ENCODE data around the gene MTTP.

Gene MTTP

GRCh38 chr4:99593781-99594641 lies 19.4 kb downstream of the MTTP start:
- no peak for DNase-seq

GRCh38 chr4:99594818-99595217 lies 20.2 kb downstream of the MTTP start:
- no peak for DNase-seq

GRCh38 chr4:99606716-99607115 lies 32.1 kb downstream of the MTTP start:
- no peak for DNase-seq

GRCh38 chr4:99608417-99608816 lies 33.8 kb downstream of the MTTP start:
- DNase-seq: no peak

- DNase-seq: no peak
Measured at GRCh38 chr4:99610605-99611175, 36.1 kb downstream of the MTTP start.

GRCh38 chr4:99612281-99612680 lies 37.7 kb downstream of the MTTP start:
- DNase-seq: no peak

- no peak for DNase-seq
Measured at GRCh38 chr4:99612704-99613103, 38.1 kb downstream of the MTTP start.

GRCh38 chr4:99614491-99614890 lies 39.9 kb downstream of the MTTP start:
- DNase-seq: no peak

GRCh38 chr4:99615170-99615820 lies 40.7 kb downstream of the MTTP start:
- no peak for DNase-seq

- no peak for DNase-seq
Measured at GRCh38 chr4:99617374-99617773, 42.8 kb downstream of the MTTP start.

GRCh38 chr4:99622341-99622740 lies 47.7 kb downstream of the MTTP start:
- DNase-seq: no peak

GRCh38 chr4:99624141-99624719 lies 49.6 kb downstream of the MTTP start:
- DNase-seq: no peak

- DNase-seq: no peak
Measured at GRCh38 chr4:99625369-99625768, 50.7 kb downstream of the MTTP start.

GRCh38 chr4:99628040-99628439 lies 53.4 kb downstream of the MTTP start:
- DNase-seq: no peak

- no peak for DNase-seq
Measured at GRCh38 chr4:99629962-99630554, 55.4 kb downstream of the MTTP start.

- no peak for DNase-seq
Measured at GRCh38 chr4:99630857-99631360, 56.3 kb downstream of the MTTP start.

- DNase-seq: no peak
Measured at GRCh38 chr4:99633772-99634171, 59.1 kb downstream of the MTTP start.

- DNase-seq: no peak
Measured at GRCh38 chr4:99634742-99635360, 60.2 kb downstream of the MTTP start.

GRCh38 chr4:99635601-99636000 lies 61.0 kb downstream of the MTTP start:
- DNase-seq: no peak

GRCh38 chr4:99636422-99636821 lies 61.8 kb downstream of the MTTP start:
- no peak for DNase-seq

- DNase-seq: no peak
Measured at GRCh38 chr4:99637174-99637573, 62.5 kb downstream of the MTTP start.

- no peak for DNase-seq
Measured at GRCh38 chr4:99640676-99641075, 66.1 kb downstream of the MTTP start.

Measured in T-helper 9 cell (primary cell).